Loucy (cell line): ENCODE measurements around the gene VWA3A.
"Not testable (repeated sequence)": the region's sequence is repeated elsewhere in the genome, so short reads cannot be mapped to it uniquely, and the experiment has no call there.

Experiments used
- H2AFZ ChIP-seq: fragments of 200-600 bp; sonication (generic); 2 replicates; pipeline ENCODE4 v1.6.0; 2016; ENCODE audit warnings: antibody characterized with exemption, mild to moderate bottlenecking, low read length, moderate library complexity
- H3F3A ChIP-seq: fragments of 200-600 bp; 2 replicates; pipeline ENCODE4 v1.6.0; 2016; ENCODE audit warnings: antibody characterized with exemption, low read depth, mild to moderate bottlenecking
- H3K27me3 ChIP-seq: fragments of 200-600 bp; sonication (generic); 2 replicates; pipeline ENCODE4 v1.6.1; 2014; ENCODE audit warnings: low read length, mild to moderate bottlenecking; ENCODE audit not compliant: insufficient read depth, poor library complexity, severe bottlenecking
- H3K36me3 ChIP-seq: fragments of 200-600 bp; sonication (generic); 2 replicates; pipeline ENCODE4 v1.6.1; 2016; ENCODE audit warnings: low read length; ENCODE audit not compliant: insufficient read depth
- H3K4me1 ChIP-seq: fragments of 200-600 bp; sonication (generic); 2 replicates; pipeline ENCODE4 v1.5.1; 2014; ENCODE audit warnings: low read length, mild to moderate bottlenecking; ENCODE audit not compliant: insufficient read depth, poor library complexity, severe bottlenecking
- H3K4me2 ChIP-seq: fragments of 200-600 bp; sonication (generic); 2 replicates; pipeline ENCODE4 v1.6.0; 2014; ENCODE audit warnings: antibody characterized with exemption, low read length, low read depth, mild to moderate bottlenecking; ENCODE audit not compliant: poor library complexity, severe bottlenecking
- H3K4me3 ChIP-seq: fragments of 200-600 bp; sonication (generic); 2 replicates; pipeline ENCODE4 v1.5.1; 2014; ENCODE audit warnings: low read length, mild to moderate bottlenecking, mixed read lengths; ENCODE audit not compliant: poor library complexity, severe bottlenecking
- H3K79me2 ChIP-seq: fragments of 200-600 bp; sonication (generic); 2 replicates; pipeline ENCODE4 v1.6.1; 2014; ENCODE audit warnings: low read length; ENCODE audit not compliant: insufficient read depth
- H3K9ac ChIP-seq: fragments of 200-600 bp; sonication (generic); 2 replicates; pipeline ENCODE4 v1.6.0; 2014; ENCODE audit warnings: mild to moderate bottlenecking, low read depth, low read length, moderate library complexity; ENCODE audit not compliant: poor library complexity, severe bottlenecking
- H3K9me2 ChIP-seq: fragments of 200-600 bp; sonication (generic); replicated peaks from 2 replicates; pipeline ENCODE4 v1.6.1; 2016; ENCODE audit warnings: low read depth, low read length, mixed read lengths
- H3K9me3 ChIP-seq: fragments of 200-600 bp; sonication (generic); 2 replicates; pipeline ENCODE4 v1.6.1; 2014; ENCODE audit warnings: mild to moderate bottlenecking, antibody characterized with exemption, low read length, low read depth; ENCODE audit not compliant: insufficient read depth
- H4K20me1 ChIP-seq: fragments of 200-600 bp; sonication (generic); 2 replicates; pipeline ENCODE4 v1.6.0; 2014; ENCODE audit warnings: antibody characterized with exemption, low read length, mild to moderate bottlenecking; ENCODE audit not compliant: insufficient read depth, poor library complexity, severe bottlenecking
- CTCF ChIP-seq: fragments of 200-600 bp; sonication (generic); conservative IDR thresholded peaks from 2 replicates; pipeline ENCODE4 v1.5.1; 2014; ENCODE audit warnings: mild to moderate bottlenecking, antibody characterized with exemption, low read length
- EZH2phosphoT487 ChIP-seq: fragments of 200-600 bp; IDR thresholded peaks from 2 replicates; pipeline ENCODE4 v1.6.1; 2018; ENCODE audit warnings: antibody characterized with exemption, mild to moderate bottlenecking, moderate library complexity, borderline replicate concordance

Gene VWA3A

GRCh38 chr16:22171953-22172352 lies 79.6 kb downstream of the VWA3A start:
- H3K27me3 ChIP-seq = no peaks in the 10 kb centered on the region
- no peaks in the 10 kb centered on the region for H3K36me3 ChIP-seq
- H3K4me2 ChIP-seq = no peak overlapping the region
- H3K4me3 ChIP-seq = no peak overlapping the region
- TF ChIP-seq CTCF = no peak
- TF ChIP-seq EZH2phosphoT487 = no peak
- no peak overlapping the region for H2AFZ ChIP-seq
- no peaks in the 10 kb centered on the region for H3K9me3 ChIP-seq
- no peaks in the 10 kb centered on the region for H3F3A ChIP-seq
- H3K9ac ChIP-seq = no peak overlapping the region
- H4K20me1 ChIP-seq = no peaks in the 10 kb centered on the region
- H3K4me1 ChIP-seq = no peaks in the 10 kb centered on the region
- H3K9me2 ChIP-seq = no peaks in the 10 kb centered on the region
- H3K79me2 ChIP-seq = no peaks in the 10 kb centered on the region

- not testable (repeated sequence) for H3K9me2 ChIP-seq, H3K9me3 ChIP-seq, H3F3A ChIP-seq, H3K36me3 ChIP-seq, H3K4me2 ChIP-seq, H3K27me3 ChIP-seq, H3K79me2 ChIP-seq, H2AFZ ChIP-seq, H3K4me1 ChIP-seq, H3K9ac ChIP-seq, H3K4me3 ChIP-seq, H4K20me1 ChIP-seq
Measured at GRCh38 chr16:22172642-22173041, 80.3 kb downstream of the VWA3A start.

GRCh38 chr16:22174642-22175041 lies 82.3 kb downstream of the VWA3A start:
- H3K4me1 ChIP-seq = no peaks in the 10 kb centered on the region
- H3K9ac ChIP-seq = no peak overlapping the region
- H3K9me2 ChIP-seq = no peaks in the 10 kb centered on the region
- no peaks in the 10 kb centered on the region for H3K9me3 ChIP-seq
- H3K36me3 ChIP-seq = no peaks in the 10 kb centered on the region
- no peak overlapping the region for H3K4me2 ChIP-seq
- no peaks in the 10 kb centered on the region for H3K79me2 ChIP-seq
- H2AFZ ChIP-seq = no peak overlapping the region
- no peak overlapping the region for H3K4me3 ChIP-seq
- TF ChIP-seq EZH2phosphoT487 (no peak), CTCF (no peak)
- no peaks in the 10 kb centered on the region for H4K20me1 ChIP-seq
- no peaks in the 10 kb centered on the region for H3F3A ChIP-seq
- no peaks in the 10 kb centered on the region for H3K27me3 ChIP-seq
